Vagina (tissue), 2 donors: Measurements from ENCODE around the gene CCDC68.

Experiments used
- POLR2A ChIP-seq, 2 donors: fragments of 450-650 bp; IDR thresholded peaks; one replicate each; pipeline ENCODE4 v1.6.1; 2017; ENCODE audit warnings: antibody characterized with exemption in 2 of 2, mild to moderate bottlenecking in 2 of 2, moderate library complexity in 2 of 2
- POLR2AphosphoS5 ChIP-seq, 2 donors: sonication (generic); formaldehyde crosslinking; IDR thresholded peaks; one replicate each; pipeline ENCODE4 v1.9.0; 2017; ENCODE audit warnings: antibody characterized with exemption in 2 of 2, mild to moderate bottlenecking in 2 of 2, low read depth in 1 of 2; ENCODE audit not compliant: insufficient read depth in 1 of 2
- TF ChIP-seq, protein P1 (sequence below), 3 experiments: fragments of 450-650 bp in 2 of 3; fragments of 200-600 bp in 1 of 3; sonication (generic) in 1 of 3; IDR thresholded peaks; one replicate each; pipeline ENCODE4 v1.5.1; 2017 to 2019; ENCODE audit warnings: antibody characterized with exemption in 3 of 3, mild to moderate bottlenecking in 2 of 3, moderate library complexity in 2 of 3

DNA sequence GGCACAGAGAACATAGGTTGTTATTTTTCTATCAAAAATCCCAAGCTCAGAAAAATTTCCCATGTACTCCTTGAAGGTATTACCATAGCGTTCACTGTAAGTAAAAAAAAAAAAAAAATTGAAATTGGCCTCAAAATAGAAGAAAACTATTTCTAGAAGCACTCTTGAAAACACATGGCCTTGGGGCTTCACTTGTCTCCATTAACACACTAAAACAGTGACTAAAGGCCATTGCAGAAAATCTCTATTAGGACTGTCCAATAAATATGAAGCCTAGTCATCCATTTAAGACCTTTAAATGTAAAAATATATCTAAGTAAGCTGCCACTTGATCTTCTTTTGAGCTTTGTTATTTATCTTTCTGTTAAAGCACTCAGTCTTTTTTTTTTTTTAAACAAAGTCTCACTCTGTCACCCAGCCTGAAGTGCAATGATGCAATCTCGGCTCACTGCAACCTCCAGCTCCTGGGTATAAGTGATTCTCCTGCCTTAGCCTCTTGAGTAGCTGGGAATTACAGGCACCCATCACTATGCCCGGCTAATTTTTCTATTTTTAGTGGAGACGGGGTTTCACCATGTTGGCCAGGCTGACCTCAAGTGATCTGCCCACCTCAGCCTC, 35.8 kb downstream of the CCDC68 start:
- TF ChIP-seq, protein P1, sequence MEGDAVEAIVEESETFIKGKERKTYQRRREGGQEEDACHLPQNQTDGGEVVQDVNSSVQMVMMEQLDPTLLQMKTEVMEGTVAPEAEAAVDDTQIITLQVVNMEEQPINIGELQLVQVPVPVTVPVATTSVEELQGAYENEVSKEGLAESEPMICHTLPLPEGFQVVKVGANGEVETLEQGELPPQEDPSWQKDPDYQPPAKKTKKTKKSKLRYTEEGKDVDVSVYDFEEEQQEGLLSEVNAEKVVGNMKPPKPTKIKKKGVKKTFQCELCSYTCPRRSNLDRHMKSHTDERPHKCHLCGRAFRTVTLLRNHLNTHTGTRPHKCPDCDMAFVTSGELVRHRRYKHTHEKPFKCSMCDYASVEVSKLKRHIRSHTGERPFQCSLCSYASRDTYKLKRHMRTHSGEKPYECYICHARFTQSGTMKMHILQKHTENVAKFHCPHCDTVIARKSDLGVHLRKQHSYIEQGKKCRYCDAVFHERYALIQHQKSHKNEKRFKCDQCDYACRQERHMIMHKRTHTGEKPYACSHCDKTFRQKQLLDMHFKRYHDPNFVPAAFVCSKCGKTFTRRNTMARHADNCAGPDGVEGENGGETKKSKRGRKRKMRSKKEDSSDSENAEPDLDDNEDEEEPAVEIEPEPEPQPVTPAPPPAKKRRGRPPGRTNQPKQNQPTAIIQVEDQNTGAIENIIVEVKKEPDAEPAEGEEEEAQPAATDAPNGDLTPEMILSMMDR (IDR thresholded peaks at IDR 0.05) = no peak
- TF ChIP-seq POLR2A (IDR thresholded peaks at IDR 0.05) (no peak), POLR2AphosphoS5 (IDR thresholded peaks at IDR 0.05; ENCODE audit: insufficient read depth in 1 of 2, low read depth in 1 of 2) (no peak)
